HepG2 (cell line): ENCODE results near the gene CYP2U1. TPM values are rescaled to one million over a fixed set of nuclear protein-coding genes. Genes with fewer than 3 reads are reported as not detected.

ENCODE experiments used
- ATAC-seq: fragments of 200-7000 bp; cut with Tn5 transposase; 3 replicates; pipeline ENCODE4 v1.9.1; 2020; ENCODE audit warnings: mild to moderate bottlenecking, moderate library complexity
- BruUV-seq: library from RNA; stranded (reverse); fragments of 400-500 nt; replicated peaks from 2 replicates; lab custom pipeline; 2021; lab: Mats Ljungman, UMichigan
- CTCF ChIA-PET: fragments of 300-600 bp; formaldehyde crosslinking; extraction: SDS; loops from one replicate; lab custom pipeline; 2021; ENCODE audit warnings: low total read pairs, inconsistent platforms, low intra/inter-chr PET ratio; lab: Yijun Ruan, JAX
- POLR2A ChIA-PET: fragments of 350-600 bp; sonication (Branson Sonifier 250); formaldehyde crosslinking; loops from one replicate; lab custom pipeline; 2020; ENCODE audit warnings: antibody characterized with exemption, inconsistent platforms; lab: Yijun Ruan, JAX
- DNase-seq: peaks from one replicate; pipeline ENCODE4 v3.0.0-alpha.2; 2015; ENCODE audit warnings: low spot score
- FAIRE-seq: peaks from 3 replicates; lab custom pipeline; 2011; peaks lifted over from hg19 to GRCh38; lab: Jason Lieb, UNC
- H2AFZ ChIP-seq: one replicate; pipeline ENCODE4 v1.6.1; 2011; ENCODE audit warnings: low read length, inconsistent platforms
- H3K27ac ChIP-seq: fragments of 300-600 bp; 3 replicates; pipeline ENCODE4 v1.8.0; 2011; ENCODE audit warnings: mixed run types, mild to moderate bottlenecking, mixed read lengths, low read length, inconsistent platforms; ENCODE audit not compliant: insufficient read depth; ENCODE audit errors: extremely low read length
- H3K27me3 ChIP-seq, 2 experiments: fragments of 200-600 bp in 1 of 2; 2 replicates in 1 of 2; 3 replicates in 1 of 2; pipeline versions ENCODE4 v1.6.0 to v1.8.0; 2011; ENCODE audit warnings: low read length in 2 of 2, mild to moderate bottlenecking in 2 of 2, moderate library complexity in 2 of 2, inconsistent platforms in 1 of 2; ENCODE audit not compliant: insufficient read depth in 2 of 2, control insufficient read depth in 1 of 2
- H3K36me3 ChIP-seq, 2 experiments: fragments of 200-600 bp in 1 of 2; replicated peaks in 1 of 2; 2 replicates in 1 of 2; 3 replicates in 1 of 2; pipeline versions ENCODE4 v1.5.1 to v1.8.0; 2011; ENCODE audit warnings: low read length in 2 of 2, inconsistent platforms in 1 of 2; ENCODE audit not compliant: insufficient read depth in 2 of 2, control insufficient read depth in 1 of 2
- H3K4me1 ChIP-seq: 2 replicates; pipeline ENCODE4 v1.5.1; 2012; ENCODE audit warnings: low read length, inconsistent platforms; ENCODE audit not compliant: insufficient read depth
- H3K4me2 ChIP-seq: 2 replicates; pipeline ENCODE4 v1.6.0; 2011; ENCODE audit warnings: low read depth, low read length, inconsistent platforms
- H3K4me3 ChIP-seq, 3 experiments: fragments of 200-600 bp in 1 of 3; sonication (generic), shearing (Covaris generic) in 1 of 3; replicated peaks in 1 of 3; 2 replicates each; pipeline ENCODE4 v1.5.1; 2011 to 2016; ENCODE audit warnings: low read length in 3 of 3, inconsistent platforms in 2 of 3, low read depth in 2 of 3, mild to moderate bottlenecking in 2 of 3, control low read depth in 1 of 3, mixed read lengths in 1 of 3; ENCODE audit not compliant: insufficient read depth in 1 of 3
- H3K79me2 ChIP-seq: one replicate; pipeline ENCODE4 v1.6.1; 2011; ENCODE audit warnings: low read length, inconsistent platforms; ENCODE audit not compliant: insufficient read depth
- H3K9ac ChIP-seq: 2 replicates; pipeline ENCODE4 v1.6.0; 2011; ENCODE audit warnings: mild to moderate bottlenecking, low read depth, low read length, inconsistent platforms; ENCODE audit not compliant: insufficient read depth
- H3K9me3 ChIP-seq: 2 replicates; pipeline ENCODE4 v1.5.1; 2012; ENCODE audit warnings: mild to moderate bottlenecking, low read length
- H4K20me1 ChIP-seq: 2 replicates; pipeline ENCODE4 v1.6.0; 2011; ENCODE audit warnings: inconsistent platforms, mild to moderate bottlenecking, low read length, moderate library complexity; ENCODE audit not compliant: insufficient read depth
- SKIL ChIP-seq: sonication (generic); formaldehyde crosslinking; IDR thresholded peaks from 2 replicates; pipeline ENCODE4 v1.8.0; 2022; ENCODE audit warnings: missing genetic modification reagents, mild to moderate bottlenecking, moderate library complexity, borderline replicate concordance
- ZBED4 ChIP-seq: sonication (generic); formaldehyde crosslinking; IDR thresholded peaks from 2 replicates; pipeline ENCODE4 v1.4.0; 2020; ENCODE audit warnings: missing genetic modification reagents, borderline replicate concordance
- ZBTB42 ChIP-seq: sonication (generic); formaldehyde crosslinking; IDR thresholded peaks from 2 replicates; pipeline ENCODE4 v1.5.0; 2020; ENCODE audit warnings: mild to moderate bottlenecking, missing genetic modification reagents
- ZNF260 ChIP-seq: sonication (generic); formaldehyde crosslinking; IDR thresholded peaks from 2 replicates; pipeline ENCODE4 v1.4.0; 2020; ENCODE audit warnings: missing genetic modification reagents, low read depth, mild to moderate bottlenecking, borderline replicate concordance
- in situ Hi-C: cut with HindIII; loops from 2 replicates; pipeline ENCODE4 v1.10.0; 2017; ENCODE audit warnings: low pct_unique_long_range_greater_than_20kb; ENCODE audit not compliant: extremely low pct_ligation_motif_present
- intact Hi-C: fragments of 100-400 bp; cut with micrococcal nuclease; formaldehyde crosslinking; loops from one replicate; pipeline ENCODE4 v1.10.0; 2022; ENCODE audit not compliant: unreplicated experiment
- polyA plus RNA-seq, 8 experiments: library from polyadenylated mRNA; depleted of rRNA in 3 of 8; stranded (reverse) in 7 of 8; unstranded in 1 of 8; fragments of >200 nt; fragmentation: Illumina TruSeq in 4 of 8; extraction: Trizol in 4 of 8; gene quantifications; 2 replicates each; pipeline versions ENCODE4 v1.2.1 to v1.2.3, GENCODE V29; 2011 to 2016; ENCODE audit warnings: low read depth in 4 of 8, missing spikeins in 1 of 8, mixed read lengths in 1 of 8; ENCODE audit not compliant: insufficient read depth in 1 of 8
- total RNA-seq, 5 experiments: library from RNA; depleted of rRNA; stranded (reverse); fragments of >200 nt; fragmentation: Illumina TruSeq; extraction: Trizol; gene quantifications; 2 replicates each; pipeline ENCODE4 v1.2.3, GENCODE V29; 2016; ENCODE audit warnings: low read depth in 1 of 5

Gene CYP2U1
- total and polyA plus RNA-seq, 2 of the 13 experiments (the other 11 are each of a cell fraction or from before 2014, with no cell fraction given) = 1.4 to 3.4 TPM

DNA sequence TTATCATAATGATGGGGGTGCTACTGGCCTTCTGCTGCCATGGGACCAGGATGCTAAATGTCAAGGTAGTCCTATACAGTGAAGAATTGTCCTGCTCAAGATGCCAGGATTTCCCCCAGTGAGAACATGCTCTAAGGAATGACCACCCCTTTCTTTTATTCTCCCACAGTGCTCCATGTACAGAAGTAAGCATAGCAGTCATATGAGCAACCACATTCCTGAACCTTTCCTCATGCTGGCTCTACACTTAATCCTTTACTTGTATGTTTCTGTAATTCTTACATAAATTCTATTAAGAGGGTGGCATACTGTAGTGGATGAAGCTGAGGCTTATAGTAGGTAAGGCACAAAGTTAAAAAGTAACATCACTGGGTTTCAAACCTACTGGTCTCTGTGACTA lies 20.2 kb downstream of the CYP2U1 start:
- Histone ChIP-seq H3K4me3 (no peak overlapping the region), H3K9me3 (peaks cover 5% of the 10 kb centered on the region; the same call in 1 of the 2 replicates), H3K9ac (no peak overlapping the region), H3K27ac (no peak overlapping the region), H4K20me1 (no peaks in the 10 kb centered on the region), H3K27me3 (no peaks in the 10 kb centered on the region), H3K36me3 (no peaks in the 10 kb centered on the region), H3K79me2 (no peaks in the 10 kb centered on the region), H2AFZ (no peak overlapping the region), H3K4me1 (no peaks in the 10 kb centered on the region), H3K4me2 (no peak overlapping the region)
- ChIA-PET POLR2A (no interaction called here), CTCF (no interaction called here)
- intact Hi-C loops = no loop called here
- TF ChIP-seq SKIL (CRISPR knock-in tag) = no peak
- TF ChIP-seq ZBED4 = no peak
- TF ChIP-seq ZBTB42 = no peak
- no peak for TF ChIP-seq ZNF260
- in situ Hi-C loops = no loop called here
- ATAC-seq (no peak), DNase-seq (no peak), FAIRE-seq (no peak)
- no TSS peak for BruUV-seq
